Esophagus muscularis mucosa (tissue), 4 donors: ENCODE results near the gene NBPF15.
"Not testable (repeated sequence)": the region's sequence is repeated elsewhere in the genome, so short reads cannot be mapped to it uniquely, and the experiment has no call there.

ENCODE experiments used
- EP300 ChIP-seq: sonication (generic); formaldehyde crosslinking; IDR thresholded peaks from one replicate; pipeline ENCODE4 v1.6.1; 2017; ENCODE audit warnings: antibody characterized with exemption
- POLR2A ChIP-seq: fragments of 450-650 bp; IDR thresholded peaks from one replicate; pipeline ENCODE4 v1.6.1; 2017; ENCODE audit warnings: antibody characterized with exemption, moderate library complexity, mild to moderate bottlenecking, low read depth
- POLR2AphosphoS5 ChIP-seq, 2 donors: sonication (generic); formaldehyde crosslinking; IDR thresholded peaks; one replicate each; pipeline ENCODE4 v1.6.1; 2017; ENCODE audit warnings: antibody characterized with exemption in 2 of 2
- TF ChIP-seq, protein P1 (sequence below), 3 experiments: fragments of 200-600 bp in 2 of 3; fragments of 450-650 bp in 1 of 3; sonication (generic) in 2 of 3; IDR thresholded peaks; one replicate each; pipeline ENCODE4 v1.5.1; 2017 to 2019; ENCODE audit warnings: antibody characterized with exemption in 3 of 3, mild to moderate bottlenecking in 2 of 3, moderate library complexity in 1 of 3

GRCh38 chr1:144442402-144442801 is 19.1 kb downstream of the NBPF15 start:
- TF ChIP-seq, protein P1, sequence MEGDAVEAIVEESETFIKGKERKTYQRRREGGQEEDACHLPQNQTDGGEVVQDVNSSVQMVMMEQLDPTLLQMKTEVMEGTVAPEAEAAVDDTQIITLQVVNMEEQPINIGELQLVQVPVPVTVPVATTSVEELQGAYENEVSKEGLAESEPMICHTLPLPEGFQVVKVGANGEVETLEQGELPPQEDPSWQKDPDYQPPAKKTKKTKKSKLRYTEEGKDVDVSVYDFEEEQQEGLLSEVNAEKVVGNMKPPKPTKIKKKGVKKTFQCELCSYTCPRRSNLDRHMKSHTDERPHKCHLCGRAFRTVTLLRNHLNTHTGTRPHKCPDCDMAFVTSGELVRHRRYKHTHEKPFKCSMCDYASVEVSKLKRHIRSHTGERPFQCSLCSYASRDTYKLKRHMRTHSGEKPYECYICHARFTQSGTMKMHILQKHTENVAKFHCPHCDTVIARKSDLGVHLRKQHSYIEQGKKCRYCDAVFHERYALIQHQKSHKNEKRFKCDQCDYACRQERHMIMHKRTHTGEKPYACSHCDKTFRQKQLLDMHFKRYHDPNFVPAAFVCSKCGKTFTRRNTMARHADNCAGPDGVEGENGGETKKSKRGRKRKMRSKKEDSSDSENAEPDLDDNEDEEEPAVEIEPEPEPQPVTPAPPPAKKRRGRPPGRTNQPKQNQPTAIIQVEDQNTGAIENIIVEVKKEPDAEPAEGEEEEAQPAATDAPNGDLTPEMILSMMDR (IDR thresholded peaks at IDR 0.05) = not testable (repeated sequence)
- TF ChIP-seq POLR2AphosphoS5 (IDR thresholded peaks at IDR 0.05); POLR2A; EP300: not testable (repeated sequence)
